ENCODE data around the gene SCD. TPM values are rescaled to one million over a fixed set of nuclear protein-coding genes. Genes with fewer than 3 reads are reported as not detected.

SCD gene
- total RNA-seq, 1 donor from 2014 or later, result 589 TPM

DNA sequence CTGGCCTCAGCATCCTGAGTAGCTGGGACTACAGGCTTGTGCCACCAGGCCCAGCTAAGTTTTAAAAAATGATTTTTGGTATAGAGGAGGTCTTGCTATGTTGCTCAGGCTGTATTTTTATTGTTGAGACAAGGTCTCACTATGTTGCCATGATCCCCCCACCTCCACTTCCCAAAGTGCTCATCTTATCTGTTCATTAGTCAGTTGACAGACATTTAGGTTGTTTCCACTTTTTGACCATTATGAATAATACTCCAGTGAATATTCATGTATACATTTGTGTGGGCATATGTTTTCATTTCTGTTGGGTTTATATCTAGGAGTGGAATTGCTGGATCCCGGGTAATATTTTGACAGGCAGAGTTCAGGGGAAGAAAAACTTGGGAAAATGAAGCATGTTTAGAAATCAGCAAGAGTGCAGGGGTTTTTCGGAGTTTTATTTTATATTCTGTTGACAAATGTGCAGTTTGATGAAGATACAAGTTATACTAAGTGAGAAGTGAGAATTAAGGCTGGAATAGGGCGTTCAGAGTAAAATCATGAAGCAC lies 2.7 kb upstream of the SCD start:
- peaks cover 24% of the 10 kb centered on the region for H3K27me3 Mint-ChIP-seq (ENCODE audit: unreplicated experiment)
- H3K4me1 Mint-ChIP-seq (ENCODE audit: low read depth, unreplicated experiment), result peaks cover 39% of the 10 kb centered on the region
- H3K9me3 Mint-ChIP-seq (ENCODE audit: unreplicated experiment), result peaks cover 26% of the 10 kb centered on the region
- peak overlapping the region; percentile 49 for H3K27ac Mint-ChIP-seq (ENCODE audit: unreplicated experiment)
- DNase-seq, result no peak
- H3K36me3 Mint-ChIP-seq (ENCODE audit: unreplicated experiment), result peaks cover 3% of the 10 kb centered on the region
- H3K4me3 Mint-ChIP-seq (ENCODE audit: unreplicated experiment), result peak overlapping the region; percentile 72
- TF ChIP-seq, protein P1, sequence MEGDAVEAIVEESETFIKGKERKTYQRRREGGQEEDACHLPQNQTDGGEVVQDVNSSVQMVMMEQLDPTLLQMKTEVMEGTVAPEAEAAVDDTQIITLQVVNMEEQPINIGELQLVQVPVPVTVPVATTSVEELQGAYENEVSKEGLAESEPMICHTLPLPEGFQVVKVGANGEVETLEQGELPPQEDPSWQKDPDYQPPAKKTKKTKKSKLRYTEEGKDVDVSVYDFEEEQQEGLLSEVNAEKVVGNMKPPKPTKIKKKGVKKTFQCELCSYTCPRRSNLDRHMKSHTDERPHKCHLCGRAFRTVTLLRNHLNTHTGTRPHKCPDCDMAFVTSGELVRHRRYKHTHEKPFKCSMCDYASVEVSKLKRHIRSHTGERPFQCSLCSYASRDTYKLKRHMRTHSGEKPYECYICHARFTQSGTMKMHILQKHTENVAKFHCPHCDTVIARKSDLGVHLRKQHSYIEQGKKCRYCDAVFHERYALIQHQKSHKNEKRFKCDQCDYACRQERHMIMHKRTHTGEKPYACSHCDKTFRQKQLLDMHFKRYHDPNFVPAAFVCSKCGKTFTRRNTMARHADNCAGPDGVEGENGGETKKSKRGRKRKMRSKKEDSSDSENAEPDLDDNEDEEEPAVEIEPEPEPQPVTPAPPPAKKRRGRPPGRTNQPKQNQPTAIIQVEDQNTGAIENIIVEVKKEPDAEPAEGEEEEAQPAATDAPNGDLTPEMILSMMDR (IDR thresholded peaks at IDR 0.05; ENCODE audit: partially characterized antibody, unreplicated experiment), result no peak

DNA sequence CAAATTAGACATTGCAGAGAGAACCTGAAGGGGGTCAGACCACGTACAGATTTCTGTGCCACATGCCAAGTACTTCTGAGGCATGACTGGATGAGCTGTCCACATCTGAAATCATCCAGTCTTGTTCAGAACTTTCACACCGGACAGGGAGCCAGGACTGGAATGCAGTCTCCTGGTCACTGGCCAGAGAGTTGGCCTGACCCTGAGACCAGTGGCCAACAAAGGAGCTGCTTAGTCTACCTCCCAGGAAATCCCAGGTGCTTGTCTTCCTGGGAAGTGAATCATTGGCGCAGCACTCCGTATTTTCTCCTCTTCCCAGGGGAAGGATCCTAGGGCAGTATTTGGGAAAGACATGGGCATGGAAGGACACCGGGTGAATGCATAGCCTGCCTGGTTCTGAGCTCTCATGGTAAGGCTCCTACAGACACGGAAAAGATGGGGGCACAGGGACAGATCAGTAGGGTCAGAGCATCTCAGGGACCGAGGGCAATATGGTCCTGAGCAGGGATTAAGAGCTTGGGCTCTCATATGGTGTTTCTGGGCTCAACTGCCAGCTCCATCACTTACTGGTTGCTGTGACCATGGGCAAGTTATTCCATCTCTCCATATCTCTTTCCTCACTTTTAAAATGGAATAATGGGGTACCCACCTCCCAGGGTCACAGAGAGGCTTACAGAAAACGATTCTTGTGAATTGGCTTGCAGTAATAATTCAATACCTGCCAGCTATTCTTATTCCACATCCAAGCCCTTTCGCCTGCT lies 1.3 kb upstream of the SCD start:
- TF ChIP-seq, protein P1 (IDR thresholded peaks at IDR 0.05; ENCODE audit: partially characterized antibody, unreplicated experiment), result no peak
- peaks cover 31% of the 10 kb centered on the region for H3K9me3 Mint-ChIP-seq (ENCODE audit: unreplicated experiment)
- no peak for DNase-seq

DNA sequence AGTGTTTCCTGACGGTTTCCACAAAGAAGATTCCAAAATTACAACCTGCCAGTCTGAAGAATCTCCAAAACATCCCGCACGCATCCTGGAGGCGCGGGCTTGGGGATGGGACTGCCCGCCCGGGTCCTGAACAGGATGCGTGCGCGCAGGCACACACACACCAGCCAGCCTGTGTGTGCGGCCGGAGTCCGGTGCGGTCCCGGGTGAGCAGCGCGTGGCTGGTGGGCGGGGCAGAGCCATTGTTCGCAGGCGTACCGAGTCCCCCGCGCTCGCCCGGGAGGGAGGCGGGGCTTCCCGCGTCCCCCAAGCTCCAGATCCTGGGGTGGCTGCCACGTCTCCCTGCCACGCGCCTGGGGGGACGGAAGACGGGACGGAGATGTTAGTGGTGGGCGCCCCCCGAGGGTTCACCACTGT lies 675 bp upstream of the SCD start:
- Mint-ChIP-seq H3K4me1 (ENCODE audit: low read depth, unreplicated experiment) (peaks cover 41% of the 10 kb centered on the region), H3K27me3 (ENCODE audit: unreplicated experiment) (peaks cover 18% of the 10 kb centered on the region), H3K27ac (ENCODE audit: unreplicated experiment) (peak overlapping the region; percentile 99), H3K4me3 (ENCODE audit: unreplicated experiment) (peak overlapping the region; percentile 97), H3K9me3 (ENCODE audit: unreplicated experiment) (peaks cover 27% of the 10 kb centered on the region), H3K36me3 (ENCODE audit: unreplicated experiment) (peaks cover 10% of the 10 kb centered on the region)
- peak; percentile 96 for DNase-seq
- TF ChIP-seq, protein P1 (IDR thresholded peaks at IDR 0.05; ENCODE audit: partially characterized antibody, unreplicated experiment), result no peak

More for the DNA sequence above, 1.3 kb upstream of the SCD start:
- H3K27me3 Mint-ChIP-seq (ENCODE audit: unreplicated experiment), result peaks cover 24% of the 10 kb centered on the region
- peak overlapping the region; percentile 99 for H3K27ac Mint-ChIP-seq (ENCODE audit: unreplicated experiment)
- H3K36me3 Mint-ChIP-seq (ENCODE audit: unreplicated experiment), result peaks cover 6% of the 10 kb centered on the region
- peaks cover 41% of the 10 kb centered on the region for H3K4me1 Mint-ChIP-seq (ENCODE audit: low read depth, unreplicated experiment)
- peak overlapping the region; percentile 97 for H3K4me3 Mint-ChIP-seq (ENCODE audit: unreplicated experiment)

DNA sequence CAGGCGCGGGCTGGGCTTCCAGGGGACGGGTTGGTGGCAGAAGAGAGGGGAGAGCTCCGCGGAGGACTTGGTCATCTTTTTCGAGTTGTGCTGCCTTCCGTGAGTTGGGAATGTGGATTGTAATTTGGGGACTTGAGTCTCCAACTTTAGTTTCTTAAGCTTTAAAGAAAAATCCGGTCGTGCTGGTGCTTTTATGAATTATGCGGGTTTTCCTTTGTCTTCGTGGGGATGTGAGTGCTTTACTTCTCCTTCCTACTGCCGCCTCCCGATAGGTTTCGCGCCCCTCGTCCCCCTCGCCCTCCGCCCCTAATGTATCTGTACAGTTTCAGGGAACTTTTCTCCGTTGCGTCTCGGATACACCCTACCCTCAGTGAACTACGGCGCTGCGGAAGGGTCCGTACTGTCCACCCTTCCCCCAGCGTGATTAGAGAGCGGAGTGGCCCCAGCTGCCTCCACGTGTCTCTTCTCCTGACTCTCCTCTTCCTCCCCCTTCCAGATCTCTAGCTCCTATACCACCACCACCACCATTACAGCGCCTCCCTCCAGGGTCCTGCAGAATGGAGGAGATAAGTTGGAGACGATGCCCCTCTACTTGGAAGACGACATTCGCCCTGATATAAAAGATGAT lies 649 bp downstream of the SCD start:
- peaks cover 16% of the 10 kb centered on the region for H3K27me3 Mint-ChIP-seq (ENCODE audit: unreplicated experiment)
- DNase-seq, result peak; percentile 48
- peak overlapping the region; percentile 95 for H3K27ac Mint-ChIP-seq (ENCODE audit: unreplicated experiment)
- peak overlapping the region; percentile 97 for H3K4me3 Mint-ChIP-seq (ENCODE audit: unreplicated experiment)
- peaks cover 27% of the 10 kb centered on the region for H3K9me3 Mint-ChIP-seq (ENCODE audit: unreplicated experiment)
- peaks cover 45% of the 10 kb centered on the region for H3K4me1 Mint-ChIP-seq (ENCODE audit: low read depth, unreplicated experiment)
- H3K36me3 Mint-ChIP-seq (ENCODE audit: unreplicated experiment), result peaks cover 16% of the 10 kb centered on the region
- TF ChIP-seq, protein P1 (IDR thresholded peaks at IDR 0.05; ENCODE audit: partially characterized antibody, unreplicated experiment), result no peak

Measured in glutamatergic neuron (in vitro differentiated cells).